A172 (cell line): ENCODE results near the gene FKTN. TPM values are rescaled to one million over a fixed set of nuclear protein-coding genes. Genes with fewer than 3 reads are reported as not detected.

ENCODE experiments used
- DNase-seq: peaks from one replicate; pipeline ENCODE4 v3.0.0-alpha.2; 2015; ENCODE audit warnings: low spot score
- total RNA-seq: library from RNA; depleted of rRNA; stranded (reverse); fragments of >200 nt; shearing (Covaris generic); gene quantifications from 2 replicates; pipeline ENCODE4 v1.2.3, GENCODE V29; 2014

The FKTN gene
- total RNA-seq, 1 experiment from 2014 or later, result 30.9 TPM

- no peak for DNase-seq
Measured at GRCh38 chr9:105632807-105633206, 74.9 kb downstream of the FKTN start.

- no peak for DNase-seq
Measured at GRCh38 chr9:105633411-105633810, 75.5 kb downstream of the FKTN start.

GRCh38 chr9:105636331-105636730, 78.4 kb downstream of the FKTN start:
- DNase-seq, result no peak

GRCh38 chr9:105637787-105638395, 80.0 kb downstream of the FKTN start:
- no peak for DNase-seq

- no peak for DNase-seq
Measured at GRCh38 chr9:105639936-105640335, 82.0 kb downstream of the FKTN start.

GRCh38 chr9:105643795-105644194, 85.9 kb downstream of the FKTN start:
- DNase-seq, result no peak

- no peak for DNase-seq
Measured at GRCh38 chr9:105646879-105647594, 89.1 kb downstream of the FKTN start.

GRCh38 chr9:105647595-105648349, 89.8 kb downstream of the FKTN start:
- DNase-seq, result peak; percentile 87

GRCh38 chr9:105651806-105652205, 93.9 kb downstream of the FKTN start:
- no peak for DNase-seq

- no peak for DNase-seq
Measured at GRCh38 chr9:105656131-105656921, 98.4 kb downstream of the FKTN start.

- no peak for DNase-seq
Measured at GRCh38 chr9:105658351-105658750, 100.4 kb downstream of the FKTN start.

GRCh38 chr9:105661011-105661410, 103.1 kb downstream of the FKTN start:
- no peak for DNase-seq

GRCh38 chr9:105662184-105663104, 104.5 kb downstream of the FKTN start, which contains the start of gene TAL2:
Gene TAL2, plus strand, starts transcription at chr9:105662457. Its CDS starts 40 bp downstream, at chr9:105662497.
- no peak for DNase-seq

GRCh38 chr9:105663914-105664313, 106.0 kb downstream of the FKTN start:
- no peak for DNase-seq

- no peak for DNase-seq
Measured at GRCh38 chr9:105667867-105668266, 109.9 kb downstream of the FKTN start.

- DNase-seq, result no peak
Measured at GRCh38 chr9:105670315-105670714, 112.4 kb downstream of the FKTN start.

- no peak for DNase-seq
Measured at GRCh38 chr9:105670775-105671174, 112.8 kb downstream of the FKTN start.

GRCh38 chr9:105672711-105673234, 114.8 kb downstream of the FKTN start:
- peak; percentile 28 for DNase-seq

- no peak for DNase-seq
Measured at GRCh38 chr9:105673850-105674387, 116.0 kb downstream of the FKTN start.

GRCh38 chr9:105676351-105676923, 118.5 kb downstream of the FKTN start:
- DNase-seq, result no peak
